ENCODE data around the gene HSP90AB1. TPM values are rescaled to one million over a fixed set of nuclear protein-coding genes. Genes with fewer than 3 reads are reported as not detected.
A peak's percentile ranks its signal among the peaks of the same experiment; 100 is the strongest.

The HSP90AB1 gene
- total and polyA plus RNA-seq, 2 of the 8 experiments (the other 6 are each of a cell fraction or from before 2014, with no cell fraction given), result 1,564 to 2,297 TPM

DNA sequence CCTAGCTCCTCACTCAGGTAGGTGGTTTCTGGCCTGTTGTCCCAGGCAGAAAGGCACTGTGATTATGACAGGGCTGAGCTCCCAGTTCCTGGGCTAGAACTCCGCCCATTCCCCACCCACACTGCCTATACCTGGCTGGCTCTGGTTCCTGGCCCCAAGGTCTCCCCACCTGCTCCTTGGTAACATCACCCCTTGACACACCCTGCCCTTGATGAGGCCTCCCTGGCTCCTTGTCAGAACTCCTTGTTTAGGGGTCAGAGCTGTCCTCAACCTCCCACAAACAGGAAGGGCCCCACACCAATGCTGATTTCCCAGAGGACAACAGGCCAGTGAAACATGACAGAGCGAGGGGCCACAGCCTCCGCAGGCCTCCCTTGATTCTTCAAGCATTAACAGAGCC lies 45.7 kb upstream of the HSP90AB1 start:
- Histone ChIP-seq H2BK20ac (ENCODE audit: low read length) (peak overlapping the region; percentile 13), H3K4me3 (ENCODE audit: extremely low read depth in 1 of 4, insufficient read depth in 2 of 4, low read depth in 3 of 4, low read length in 4 of 4) (no peak overlapping the region), H3K56ac (replicated peaks; ENCODE audit: insufficient read length, low read depth, low read length) (no peak overlapping the region), H3K23ac (ENCODE audit: insufficient read length) (no peak overlapping the region), H2BK15ac (ENCODE audit: low read length) (0 out of 2 replicates have a peak overlapping the region, but pooled peaks have one; percentile 6), H2AFZ (ENCODE audit: low read length) (no peak overlapping the region), H4K8ac (ENCODE audit: extremely low read depth, insufficient read depth, low read length) (no peak overlapping the region), H4K5ac (ENCODE audit: insufficient read length, low read depth, low read length) (peak overlapping the region; percentile 0), H3K14ac (ENCODE audit: insufficient read length) (no peak overlapping the region), H3K27me3 (replicated peaks in 1 of 4; ENCODE audit: control insufficient read depth in 3 of 4, extremely low read depth in 1 of 4, insufficient read depth in 3 of 4, low read length in 3 of 4) (no peaks in the 10 kb centered on the region), H3K4me2 (ENCODE audit: insufficient read depth in 1 of 2, low read depth in 2 of 2, low read length in 2 of 2) (no peak overlapping the region), H2BK5ac (ENCODE audit: low read depth, low read length) (peak overlapping the region; percentile 99; the same call in 1 of the 2 replicates), H3K9me3 (ENCODE audit: insufficient read depth in 2 of 2, low read depth in 1 of 2, low read length in 1 of 2) (no peaks in the 10 kb centered on the region), H3K4ac (replicated peaks; ENCODE audit: insufficient read length, low read depth, low read length) (peak overlapping the region; percentile 2), H3K79me2 (ENCODE audit: control insufficient read depth in 1 of 2, insufficient read depth in 2 of 2, low read length in 2 of 2) (no peaks in the 10 kb centered on the region), H3K9ac (replicated peaks in 1 of 4; ENCODE audit: extremely low read depth in 1 of 4, low read depth in 3 of 4, low read length in 3 of 4) (no peak overlapping the region), H3K4me1 (replicated peaks in 1 of 4; ENCODE audit: control insufficient read depth in 3 of 4, insufficient read depth in 4 of 4, low read length in 3 of 4) (peaks cover 18 to 28% (median 23%) of the 10 kb centered on the region in 4 experiments), H2AK5ac (ENCODE audit: low read depth, low read length) (0 out of 2 replicates have a peak overlapping the region, but pooled peaks have one; percentile 26), H3K27ac (ENCODE audit: low read depth, low read length) (no peak overlapping the region), H3K79me1 (ENCODE audit: low read depth, low read length) (no peaks in the 10 kb centered on the region), H3K18ac (ENCODE audit: extremely low read depth, low read length) (peak overlapping the region; percentile 68), H3K23me2 (ENCODE audit: low read depth, low read length) (no peaks in the 10 kb centered on the region; the same call in 1 of the 2 replicates), H2BK120ac (replicated peaks; ENCODE audit: low read depth, low read length) (peak overlapping the region; percentile 65), H2BK12ac (ENCODE audit: low read depth, low read length) (peak overlapping the region; percentile 100), H4K91ac (replicated peaks; ENCODE audit: insufficient read length, low read length) (peak overlapping the region; percentile 70), H3K36me3 (ENCODE audit: control insufficient read depth in 2 of 4, insufficient read depth in 4 of 4, low read length in 3 of 4) (no peaks in the 10 kb centered on the region), H4K20me1 (replicated peaks in 1 of 2; ENCODE audit: control insufficient read depth in 1 of 2, insufficient read depth in 2 of 2, low read length in 2 of 2) (no peaks in the 10 kb centered on the region)
- CTCF ChIA-PET (ENCODE audit: partially characterized antibody), result interaction anchor here (1.1 to 3.5 kb wide), 9 partner anchors 9 to 45 kb away, joined by 3 to 21 read pairs (median 7); no protein-coding TSS in a partner anchor
- WGBS, 2 experiments (ENCODE audit: extremely low coverage in 1 of 2, insufficient coverage in 1 of 2, insufficient read length in 1 of 2, insufficient replicate concordance in 2 of 2, low coverage in 1 of 2, low lambda C conversion rate in 2 of 2, missing lambda C conversion rate in 1 of 2), result 80% methylated on average over 3 of the region's 3 CpGs; no CpG with 5 or more reads in 1 of the 2 experiments
- POLR2A ChIA-PET (ENCODE audit: partially characterized antibody), result interaction anchor here (0.7 to 6.2 kb wide), 14 partner anchors 9 to 55 kb away, joined by 3 to 60 read pairs (median 6); partner anchors contain the start of genes HSP90AB1, MYMX, SLC29A1 and SLC35B2
- no peak for FAIRE-seq
- DNase-seq (ENCODE audit: low read depth in 1 of 2, low spot score in 2 of 2), result no peak
- no peak for TF ChIP-seq GABPA (IDR thresholded peaks at IDR 0.05; ENCODE audit: borderline replicate concordance, insufficient read depth, low read length)
- TF ChIP-seq SP1 (IDR thresholded peaks at IDR 0.05; ENCODE audit: low read depth, low read length), result no peak
- no peak for TF ChIP-seq HDAC2 (IDR thresholded peaks at IDR 0.05; ENCODE audit: borderline replicate concordance in 1 of 2, low read depth in 2 of 2, low read length in 2 of 2)
